NCI-H226 (cell line): ENCODE results near the gene FXYD1.
A peak's percentile ranks its signal among the peaks of the same experiment; 100 is the strongest.
"Not testable (repeated sequence)": the region's sequence is repeated elsewhere in the genome, so short reads cannot be mapped to it uniquely, and the experiment has no call there.

Source experiments
- DNase-seq: peaks from one replicate; pipeline ENCODE4 v3.0.0-alpha.2; 2015

The FXYD1 gene

GRCh38 chr19:35144259-35144599, 5.6 kb downstream of the FXYD1 start:
- no peak for DNase-seq

GRCh38 chr19:35144600-35145436, 6.2 kb downstream of the FXYD1 start:
- peak; percentile 95 for DNase-seq

- no peak for DNase-seq
Measured at GRCh38 chr19:35146746-35147459, 8.3 kb downstream of the FXYD1 start.

GRCh38 chr19:35149463-35149862, 10.8 kb downstream of the FXYD1 start:
- DNase-seq = no peak

GRCh38 chr19:35150445-35150844, 11.8 kb downstream of the FXYD1 start:
- DNase-seq = no peak

- DNase-seq = no peak
Measured at GRCh38 chr19:35151273-35152065, 12.8 kb downstream of the FXYD1 start.

- not testable (repeated sequence) for DNase-seq
Measured at GRCh38 chr19:35153129-35153522, 14.5 kb downstream of the FXYD1 start.

- DNase-seq = no peak
Measured at GRCh38 chr19:35153701-35154524, 15.3 kb downstream of the FXYD1 start.

- peak; percentile 91 for DNase-seq
Measured at GRCh38 chr19:35154525-35155406, 16.1 kb downstream of the FXYD1 start, which contains the start of gene FXYD5. Gene FXYD5, plus strand, starts transcription at chr19:35154735. Its CDS starts 816 bp downstream, at chr19:35155551.

- no peak for DNase-seq
Measured at GRCh38 chr19:35155441-35155840, 16.8 kb downstream of the FXYD1 start.

- no peak for DNase-seq
Measured at GRCh38 chr19:35155981-35156672, 17.5 kb downstream of the FXYD1 start.

- no peak for DNase-seq
Measured at GRCh38 chr19:35156673-35157014, 18.0 kb downstream of the FXYD1 start.

GRCh38 chr19:35157431-35157830, 18.8 kb downstream of the FXYD1 start:
- no peak for DNase-seq

GRCh38 chr19:35159606-35160005, 21.0 kb downstream of the FXYD1 start:
- no peak for DNase-seq

- DNase-seq = no peak
Measured at GRCh38 chr19:35160629-35161433, 22.2 kb downstream of the FXYD1 start.

- DNase-seq = no peak
Measured at GRCh38 chr19:35161434-35161743, 22.8 kb downstream of the FXYD1 start.

- peak; percentile 98 for DNase-seq
Measured at GRCh38 chr19:35162471-35163326, 24.1 kb downstream of the FXYD1 start.

- peak; percentile 80 for DNase-seq
Measured at GRCh38 chr19:35164418-35164817, 25.8 kb downstream of the FXYD1 start.
